Measurements from ENCODE around the gene FBXL3.
"Not testable (repeated sequence)": the region's sequence is repeated elsewhere in the genome, so short reads cannot be mapped to it uniquely, and the experiment has no call there.

FBXL3 gene

DNA sequence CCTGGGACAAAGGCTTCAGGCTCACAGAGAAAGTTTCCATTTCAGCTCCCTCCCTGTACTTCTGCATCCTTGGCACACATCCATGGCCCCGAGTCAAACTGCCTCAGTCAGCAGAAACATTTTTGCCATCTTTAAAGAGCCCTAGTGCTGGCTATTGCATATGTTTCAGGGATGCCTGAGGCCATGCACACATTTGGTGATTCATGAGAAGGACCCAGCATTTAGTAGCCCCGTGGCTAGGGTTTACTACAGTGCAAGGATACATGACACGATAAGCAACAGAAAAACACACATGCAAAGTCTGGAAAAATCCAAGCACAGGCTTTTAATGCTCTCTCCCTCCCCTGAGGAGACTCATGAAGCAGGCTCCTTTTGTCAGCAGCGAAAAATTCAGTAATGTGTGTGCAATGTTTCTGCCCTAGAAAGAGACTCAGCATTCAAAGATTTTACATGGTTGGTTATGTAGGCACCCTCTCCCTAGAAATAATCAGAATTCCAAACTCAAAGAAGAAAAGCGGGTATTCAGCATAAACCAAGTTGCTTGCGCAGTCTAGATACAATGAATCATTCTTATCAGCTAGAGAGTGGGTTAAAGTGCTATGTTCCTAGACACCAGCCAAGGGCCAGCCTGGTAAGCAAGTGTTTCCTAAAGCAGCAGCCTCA is 61.1 kb downstream of the FBXL3 start:
- H3K9ac ChIP-seq (ENCODE audit: insufficient read length, low read depth) = no peak overlapping the region
- no peak for DNase-seq (ENCODE audit: low read depth, low spot score)
- no peak for TF ChIP-seq ZNF274 (IDR thresholded peaks at IDR 0.05; ENCODE audit: low read depth, low read length)
- no peak for TF ChIP-seq SUZ12 (IDR thresholded peaks at IDR 0.05; ENCODE audit: extremely low read depth, insufficient read depth, insufficient read length)
- no peak for TF ChIP-seq YY1 (IDR thresholded peaks at IDR 0.05; ENCODE audit: insufficient read depth, insufficient read length)
- no peaks in the 10 kb centered on the region for H3K36me3 ChIP-seq (ENCODE audit: insufficient read depth, insufficient read length, low read length)
- H3K27me3 ChIP-seq (ENCODE audit: insufficient read depth, insufficient read length) = no peaks in the 10 kb centered on the region
- peaks cover 5% of the 10 kb centered on the region; the same call in 1 of the 2 replicates for H3K9me3 ChIP-seq (ENCODE audit: insufficient read depth, low read length)
- no peaks in the 10 kb centered on the region for H3K4me1 ChIP-seq (ENCODE audit: insufficient read depth, insufficient read length)
- no peak overlapping the region for H3K4me3 ChIP-seq (ENCODE audit: insufficient read length, low read depth)

DNA sequence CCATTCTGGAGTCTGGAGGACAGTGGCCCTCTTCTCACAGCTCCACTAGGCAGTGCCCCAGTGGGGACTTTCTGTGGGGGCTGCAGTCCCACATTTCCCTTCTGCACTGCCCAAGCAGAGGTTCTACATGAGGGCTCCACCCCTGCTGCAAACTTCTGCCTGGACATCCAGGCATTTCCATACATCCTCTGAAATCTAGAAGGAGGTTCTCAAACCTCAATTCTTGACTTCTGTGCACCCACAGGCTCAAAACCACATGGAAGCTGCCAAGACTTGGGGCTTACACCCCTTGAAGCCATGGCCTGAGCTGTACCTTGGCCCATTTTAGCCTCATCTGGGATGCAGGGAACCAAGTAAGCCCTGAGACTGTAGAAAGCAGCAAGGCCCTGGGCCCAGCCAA is 67.2 kb downstream of the FBXL3 start:
- not testable (repeated sequence) for H3K27me3 ChIP-seq (ENCODE audit: insufficient read depth, insufficient read length); H3K9ac ChIP-seq (ENCODE audit: insufficient read length, low read depth); H3K4me3 ChIP-seq (ENCODE audit: insufficient read length, low read depth); H3K4me1 ChIP-seq (ENCODE audit: insufficient read depth, insufficient read length); DNase-seq (ENCODE audit: low read depth, low spot score); H3K36me3 ChIP-seq (ENCODE audit: insufficient read depth, insufficient read length, low read length)
- peaks cover 26% of the 10 kb centered on the region for H3K9me3 ChIP-seq (ENCODE audit: insufficient read depth, low read length)

DNA sequence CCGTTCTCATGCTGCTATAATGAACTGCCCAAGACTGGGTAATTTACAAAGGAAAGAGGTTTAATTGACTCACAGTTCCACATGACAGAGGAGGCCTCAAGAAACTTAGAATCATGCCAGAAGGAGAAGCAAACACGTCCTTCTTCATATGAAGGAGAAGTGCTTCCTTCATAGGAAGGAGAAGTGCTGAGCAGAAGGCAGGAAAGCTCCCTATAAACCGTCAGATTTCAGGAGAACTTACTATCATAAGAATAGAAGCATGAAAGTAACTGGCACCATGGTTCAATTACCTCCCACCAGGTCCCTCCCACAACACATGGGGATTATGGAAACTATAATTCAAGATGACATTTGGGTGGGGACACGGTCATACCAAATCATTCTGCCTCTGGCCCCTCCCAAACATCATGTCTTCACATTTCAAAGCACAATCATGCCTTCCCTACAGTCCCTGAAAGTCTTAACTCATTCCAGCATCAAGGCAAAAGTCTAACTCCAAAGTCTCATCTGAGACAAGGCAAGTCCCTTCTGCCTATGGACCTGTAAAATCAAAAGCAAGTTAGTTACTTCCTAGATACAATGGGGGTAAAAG is 68.0 kb downstream of the FBXL3 start:
- DNase-seq (ENCODE audit: low read depth, low spot score) = no peak
- Histone ChIP-seq H3K9ac (ENCODE audit: insufficient read length, low read depth) (no peak overlapping the region), H3K36me3 (ENCODE audit: insufficient read depth, insufficient read length, low read length) (no peaks in the 10 kb centered on the region), H3K4me3 (ENCODE audit: insufficient read length, low read depth) (no peak overlapping the region), H3K9me3 (ENCODE audit: insufficient read depth, low read length) (peaks cover 26% of the 10 kb centered on the region), H3K4me1 (ENCODE audit: insufficient read depth, insufficient read length) (no peaks in the 10 kb centered on the region), H3K27me3 (ENCODE audit: insufficient read depth, insufficient read length) (no peaks in the 10 kb centered on the region)
- TF ChIP-seq ZNF274 (IDR thresholded peaks at IDR 0.05; ENCODE audit: low read depth, low read length) (no peak), YY1 (IDR thresholded peaks at IDR 0.05; ENCODE audit: insufficient read depth, insufficient read length) (no peak), SUZ12 (IDR thresholded peaks at IDR 0.05; ENCODE audit: extremely low read depth, insufficient read depth, insufficient read length) (no peak)

DNA sequence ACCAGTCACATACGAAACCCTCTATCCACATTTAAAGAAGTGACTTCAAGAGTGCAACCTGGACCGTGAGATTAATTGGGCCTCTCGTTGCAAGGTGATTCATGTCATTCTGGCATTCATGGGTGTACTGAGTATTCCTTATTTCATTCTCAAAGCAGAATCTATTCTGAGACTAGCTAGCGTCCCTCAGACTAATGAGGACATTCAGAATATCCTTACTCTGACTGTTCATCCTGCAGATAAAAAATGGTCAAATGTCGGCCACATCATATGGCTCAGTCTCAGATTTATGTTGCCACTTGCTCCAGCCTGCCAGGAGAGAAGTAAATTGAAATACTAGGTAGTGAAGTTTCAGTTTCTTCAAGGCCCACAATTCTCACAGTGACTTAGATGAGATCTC is 71.3 kb downstream of the FBXL3 start:
- Histone ChIP-seq H3K4me3 (ENCODE audit: insufficient read length, low read depth) (no peak overlapping the region), H3K4me1 (ENCODE audit: insufficient read depth, insufficient read length) (no peaks in the 10 kb centered on the region), H3K9me3 (ENCODE audit: insufficient read depth, low read length) (peaks cover 21% of the 10 kb centered on the region), H3K9ac (ENCODE audit: insufficient read length, low read depth) (no peak overlapping the region), H3K27me3 (ENCODE audit: insufficient read depth, insufficient read length) (no peaks in the 10 kb centered on the region), H3K36me3 (ENCODE audit: insufficient read depth, insufficient read length, low read length) (no peaks in the 10 kb centered on the region)
- TF ChIP-seq SUZ12 (IDR thresholded peaks at IDR 0.05; ENCODE audit: extremely low read depth, insufficient read depth, insufficient read length) (no peak), ZNF274 (IDR thresholded peaks at IDR 0.05; ENCODE audit: low read depth, low read length) (no peak), YY1 (IDR thresholded peaks at IDR 0.05; ENCODE audit: insufficient read depth, insufficient read length) (no peak)
- no peak for DNase-seq (ENCODE audit: low read depth, low spot score)
